Stimulated activated CD4-positive, alpha-beta T cell treated with anti-CD3 and anti-CD28 coated beads, Interleukin-1b, Interleukin-23, amount 100 ng/mL, for 24 hours (primary cell): ENCODE data around the gene TMEM258.

Experiments
- DNase-seq, 4 experiments: peaks; one replicate each; pipeline ENCODE4 v3.0.0-alpha.2; 2020; ENCODE audit warnings: low read depth in 4 of 4, low spot score in 1 of 4

The TMEM258 gene

DNA sequence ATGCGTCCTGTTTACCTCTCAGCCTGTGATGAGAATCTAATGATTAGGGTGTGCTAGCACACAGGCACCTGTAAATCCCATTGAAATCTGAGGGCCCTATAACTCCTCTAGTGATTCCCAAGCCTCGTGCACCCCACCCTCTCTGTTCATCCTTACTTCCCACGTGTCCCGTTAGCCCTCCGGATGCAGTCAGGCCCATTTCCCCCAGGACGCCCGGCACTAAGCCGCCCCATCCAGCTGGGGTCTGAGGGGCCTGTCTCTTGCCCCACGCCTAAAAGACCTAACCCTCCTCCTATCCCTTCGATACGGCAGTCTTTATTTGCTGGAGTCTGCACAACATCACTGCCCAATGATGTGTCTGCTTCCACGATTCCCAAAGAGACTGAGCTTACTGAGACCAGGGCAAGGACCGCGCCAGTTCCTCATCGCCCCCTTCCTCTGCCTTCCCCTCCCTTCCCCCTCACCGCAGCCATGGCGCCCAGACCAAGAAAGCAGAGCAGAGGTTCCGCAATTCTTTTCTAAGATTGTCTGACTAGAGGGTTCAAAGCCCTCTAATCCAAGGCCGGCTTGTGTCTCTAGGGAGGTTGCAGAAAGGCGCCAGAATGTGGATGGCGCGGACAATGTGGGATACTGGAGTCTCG, 34.7 kb upstream of the TMEM258 start:
- DNase-seq = no peak

GRCh38 chr11:61820174-61820573, 27.8 kb upstream of the TMEM258 start:
- no peak for DNase-seq

DNA sequence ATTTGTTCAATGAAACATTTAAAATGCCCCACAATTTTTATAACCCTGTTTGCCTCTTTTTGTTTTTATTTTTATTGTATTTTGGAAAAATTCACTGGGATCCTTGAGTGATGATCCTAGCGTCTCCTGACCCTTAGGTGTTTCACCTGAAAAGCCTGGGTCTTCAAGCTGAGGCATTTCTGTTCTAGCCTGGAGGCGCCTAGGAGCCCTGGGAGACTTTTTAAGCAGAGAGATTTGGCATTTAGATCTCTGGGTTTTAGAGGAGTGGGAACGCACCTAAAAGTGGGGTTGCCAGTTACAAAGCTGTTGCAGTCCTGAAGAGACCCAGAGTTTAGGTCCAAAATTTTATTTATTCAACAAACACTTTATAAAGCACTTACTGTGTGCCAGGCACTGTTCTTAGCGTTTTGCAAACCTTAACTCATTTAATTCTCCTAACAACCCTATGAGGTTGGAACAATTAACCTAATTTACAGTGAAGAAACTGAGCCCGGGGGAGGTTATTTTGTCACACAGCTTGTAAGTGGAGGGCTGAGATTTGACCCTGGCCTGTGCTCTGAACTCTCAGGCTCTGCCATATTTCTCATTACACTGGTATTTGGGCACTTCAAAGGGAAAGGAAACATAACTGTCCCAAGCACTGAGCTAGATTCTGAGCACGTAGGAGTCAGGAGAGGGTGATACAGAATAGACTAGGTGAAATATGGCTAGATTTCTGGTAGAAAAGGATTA, 25.2 kb upstream of the TMEM258 start:
- no peak for DNase-seq

DNA sequence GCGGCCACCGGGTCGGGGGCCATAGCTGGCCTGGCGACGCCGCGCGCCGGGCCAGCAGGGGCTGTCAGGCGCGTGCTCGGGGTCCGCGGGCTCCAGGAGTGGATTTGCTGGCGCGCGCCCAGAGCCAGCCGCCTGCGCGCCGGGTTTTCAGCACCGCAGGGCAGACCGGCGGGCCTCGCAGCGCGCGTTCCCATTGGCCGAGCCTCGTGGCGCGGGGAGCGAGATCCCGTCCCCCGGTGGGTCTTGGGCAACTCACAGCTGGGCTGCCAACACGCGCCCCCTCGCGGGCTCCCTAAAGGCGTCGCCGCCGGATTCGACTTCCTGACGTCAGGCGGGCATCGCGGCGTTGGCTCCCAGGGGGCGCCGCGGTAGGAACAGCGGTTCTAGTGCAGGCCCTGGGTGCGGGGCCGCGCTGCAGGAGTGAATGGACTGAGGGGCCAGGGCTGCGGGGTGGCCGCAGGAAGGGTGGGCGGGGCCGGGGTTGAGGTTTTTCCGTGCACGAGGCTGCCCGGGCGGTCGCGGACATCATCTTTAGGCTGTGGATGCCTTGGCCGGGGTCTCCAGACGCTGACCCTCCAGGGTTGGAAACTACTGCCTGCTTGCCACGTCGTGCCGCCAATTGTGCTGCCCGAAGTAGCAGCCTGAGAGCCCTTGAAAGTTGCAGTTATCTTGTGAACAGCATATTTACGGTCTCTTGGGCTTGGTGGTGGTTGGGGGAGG, 24.5 kb upstream of the TMEM258 start, which contains the start of gene FADS1:
Gene FADS1, minus strand, starts transcription at position 268 of the 720 bp plus-strand sequence. Its CDS starts 74 bp downstream, at position 194.
- DNase-seq = peak in 2 of 4 experiments; percentile 66 to 70

GRCh38 chr11:61815790-61816735, 23.7 kb upstream of the TMEM258 start:
- peak in 1 of 4 experiments; percentile 45 for DNase-seq

DNA sequence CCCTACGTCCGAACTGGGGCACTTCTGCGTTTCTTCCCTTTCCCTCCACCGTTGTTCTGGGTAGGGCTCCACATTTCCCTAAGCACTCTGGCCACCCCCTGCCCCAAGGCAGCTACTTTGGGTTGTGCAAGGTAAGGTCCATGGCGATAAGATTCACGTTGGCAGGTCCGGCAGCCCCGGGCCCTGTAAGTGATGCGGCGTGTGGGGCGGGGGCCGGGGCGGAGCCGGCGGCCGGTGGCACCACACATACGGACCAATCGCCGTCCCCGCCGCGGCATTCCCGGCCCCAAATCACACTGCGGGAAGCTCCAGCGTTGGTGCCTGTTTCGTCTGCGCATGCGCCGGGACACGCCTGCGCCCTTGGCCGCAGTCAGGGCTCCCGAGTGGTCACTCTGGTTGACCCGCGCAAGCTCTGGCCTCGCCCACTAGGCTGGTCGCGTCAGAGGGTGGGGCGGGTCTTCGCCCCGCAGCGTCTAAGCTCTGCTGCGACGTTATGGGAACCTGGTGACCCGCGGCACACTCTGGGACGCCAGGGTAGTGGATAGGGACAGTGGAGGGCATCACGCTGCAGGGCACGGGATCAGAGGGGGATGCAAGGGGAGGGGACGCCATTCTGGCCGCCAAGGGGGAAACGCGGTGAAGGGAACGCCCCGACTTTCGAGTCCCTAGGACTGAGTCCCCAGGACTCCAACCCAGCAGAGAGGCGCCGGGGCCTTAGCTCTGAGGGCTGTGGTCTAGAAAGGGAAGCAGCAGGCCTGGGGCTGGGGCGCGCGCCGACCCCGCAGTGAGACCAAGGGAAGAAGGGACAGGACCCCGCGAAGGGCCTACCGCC, 22.8 kb upstream of the TMEM258 start:
- DNase-seq = peak in 1 of 4 experiments; percentile 45

DNA sequence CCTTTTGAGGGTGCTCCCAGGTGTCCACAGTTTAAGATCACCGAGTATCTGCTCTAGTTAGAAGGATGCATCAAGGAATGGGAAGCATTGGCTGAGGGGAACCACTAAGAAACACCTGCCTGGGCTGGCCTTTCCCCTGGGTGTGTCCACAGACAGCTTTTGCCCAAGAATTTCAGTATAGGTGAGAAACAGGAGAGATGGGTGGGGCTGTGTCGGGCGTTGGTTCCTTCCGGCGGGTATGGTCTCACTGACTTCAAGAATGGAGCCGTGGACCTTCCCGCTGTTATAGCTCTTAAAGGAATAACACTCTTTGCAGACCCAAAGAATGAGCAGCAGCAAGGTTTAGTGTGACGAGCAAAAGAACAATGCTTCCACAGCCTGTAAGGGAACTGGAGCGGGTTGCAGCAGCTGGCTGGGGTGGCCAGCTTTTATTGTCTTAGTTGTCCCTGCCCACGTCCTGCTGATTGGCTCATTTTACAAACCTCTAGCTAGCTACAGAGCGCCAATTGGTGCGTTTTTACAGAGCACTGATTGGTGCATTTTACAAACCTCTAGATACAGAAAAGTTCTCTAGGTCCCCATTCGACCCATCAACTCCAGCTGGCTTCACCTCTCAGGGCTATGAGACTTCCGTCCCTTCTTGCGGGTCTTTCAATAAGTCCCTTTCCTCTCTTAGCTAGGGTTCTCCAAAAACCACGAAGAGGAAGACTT, 22.0 kb upstream of the TMEM258 start:
- DNase-seq = no peak

- no peak for DNase-seq
Observed at GRCh38 chr11:61812736-61813411, 20.5 kb upstream of the TMEM258 start.

DNA sequence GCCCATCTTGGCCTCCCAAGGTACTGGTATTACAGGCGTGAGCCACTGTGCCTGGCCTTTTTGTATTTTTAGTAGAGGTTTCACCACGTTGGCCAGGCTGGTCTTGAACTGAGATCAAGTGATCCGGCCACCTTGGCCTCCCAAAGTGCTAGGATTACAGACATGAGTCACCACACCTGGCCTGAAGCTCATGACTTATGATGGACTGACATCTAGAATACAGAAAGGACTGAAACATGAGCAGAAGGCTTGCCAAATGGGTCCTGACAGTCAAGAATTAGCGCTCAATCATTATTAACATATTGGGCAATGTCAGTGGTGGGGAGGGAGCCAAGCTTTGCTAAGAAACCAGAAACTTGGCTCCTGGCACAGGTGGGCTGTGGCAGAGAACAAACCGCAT, 19.4 kb upstream of the TMEM258 start:
- no peak for DNase-seq

GRCh38 chr11:61810671-61811175, 18.3 kb upstream of the TMEM258 start:
- DNase-seq = no peak

GRCh38 chr11:61806785-61807184, 14.4 kb upstream of the TMEM258 start:
- no peak for DNase-seq

DNA sequence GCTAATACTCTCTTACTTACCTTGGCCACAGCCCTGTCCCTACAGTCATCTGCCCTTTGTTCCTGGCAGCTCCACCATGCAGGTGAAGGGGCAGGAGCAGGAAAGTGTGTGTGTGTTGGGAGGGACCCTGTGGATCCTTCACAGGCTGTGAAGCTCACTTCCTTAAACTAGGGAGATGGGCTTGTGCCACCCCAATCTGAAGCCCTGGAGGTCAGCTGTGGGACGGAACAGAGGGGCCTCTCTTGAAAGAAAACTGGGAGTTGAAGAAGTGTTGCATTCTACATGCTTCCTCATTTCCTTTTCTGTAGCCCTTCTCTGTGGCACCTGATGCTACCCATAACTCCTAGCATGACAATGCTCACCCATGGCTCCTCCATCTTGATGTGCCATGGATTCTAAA, 12.7 kb upstream of the TMEM258 start:
- DNase-seq = no peak

GRCh38 chr11:61803889-61804647, 11.7 kb upstream of the TMEM258 start:
- DNase-seq = no peak

DNA sequence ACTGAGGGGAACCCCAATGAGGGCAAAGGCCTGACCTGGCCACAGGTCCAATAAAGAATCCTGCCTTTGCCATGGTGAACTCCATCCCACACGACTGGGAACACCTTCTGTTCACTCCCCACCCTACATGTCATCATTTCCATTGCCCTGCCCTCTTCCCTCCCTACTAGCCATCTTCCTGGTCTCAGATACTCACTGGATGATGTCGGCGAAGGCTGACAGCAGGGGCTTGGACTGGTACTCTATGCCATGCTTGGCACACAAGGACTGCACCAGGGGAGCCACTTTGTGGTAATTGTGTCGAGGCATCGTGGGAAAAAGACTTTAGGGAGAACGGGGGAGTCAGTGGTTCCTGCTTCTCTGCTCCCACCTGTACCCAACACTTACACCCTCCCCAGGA, 10.2 kb upstream of the TMEM258 start:
- no peak for DNase-seq

DNA sequence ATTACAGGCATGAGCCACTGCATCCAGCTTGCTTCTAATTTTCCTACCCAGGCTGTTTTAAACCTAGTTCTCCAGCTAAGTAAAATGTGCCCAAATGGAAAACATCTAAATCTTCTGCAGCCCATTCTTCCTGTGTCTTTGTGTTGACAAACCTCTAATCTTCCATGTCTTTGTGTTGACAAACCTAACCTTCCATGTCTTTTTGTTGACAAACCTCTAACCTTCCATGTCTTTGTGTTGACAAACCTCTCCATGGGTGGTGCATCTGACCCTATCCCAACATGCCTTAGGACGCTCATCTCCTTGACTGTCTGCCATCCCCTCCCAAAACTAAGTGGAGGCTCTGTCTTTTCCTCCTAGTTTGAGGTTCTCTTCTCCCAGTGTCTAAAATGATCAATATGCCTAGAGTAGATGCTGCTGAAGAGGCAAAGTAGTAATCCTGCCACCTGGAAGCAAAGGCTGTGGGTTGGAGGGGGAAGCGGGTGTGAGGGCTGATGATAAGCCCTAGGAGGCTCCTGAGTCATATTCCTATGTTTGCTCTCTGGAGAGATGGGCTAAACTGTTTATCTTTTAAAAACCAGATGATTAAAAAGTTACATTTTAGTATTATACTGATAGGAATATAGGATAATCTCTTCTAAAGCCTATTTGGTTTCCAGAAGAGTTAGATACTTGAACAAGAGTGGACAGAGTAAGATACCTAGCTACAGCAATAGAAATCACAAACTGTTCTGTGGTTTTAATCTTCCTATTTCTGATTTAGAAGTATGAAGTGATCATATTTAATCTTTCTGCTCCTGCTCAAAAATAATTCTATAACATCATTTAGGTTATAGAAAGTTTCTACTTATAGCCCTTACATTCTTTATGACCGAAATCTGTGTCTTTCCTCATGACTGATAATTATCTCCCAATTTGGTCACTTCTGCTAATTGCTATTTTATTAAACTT, 8.2 kb upstream of the TMEM258 start:
- DNase-seq = no peak

DNA sequence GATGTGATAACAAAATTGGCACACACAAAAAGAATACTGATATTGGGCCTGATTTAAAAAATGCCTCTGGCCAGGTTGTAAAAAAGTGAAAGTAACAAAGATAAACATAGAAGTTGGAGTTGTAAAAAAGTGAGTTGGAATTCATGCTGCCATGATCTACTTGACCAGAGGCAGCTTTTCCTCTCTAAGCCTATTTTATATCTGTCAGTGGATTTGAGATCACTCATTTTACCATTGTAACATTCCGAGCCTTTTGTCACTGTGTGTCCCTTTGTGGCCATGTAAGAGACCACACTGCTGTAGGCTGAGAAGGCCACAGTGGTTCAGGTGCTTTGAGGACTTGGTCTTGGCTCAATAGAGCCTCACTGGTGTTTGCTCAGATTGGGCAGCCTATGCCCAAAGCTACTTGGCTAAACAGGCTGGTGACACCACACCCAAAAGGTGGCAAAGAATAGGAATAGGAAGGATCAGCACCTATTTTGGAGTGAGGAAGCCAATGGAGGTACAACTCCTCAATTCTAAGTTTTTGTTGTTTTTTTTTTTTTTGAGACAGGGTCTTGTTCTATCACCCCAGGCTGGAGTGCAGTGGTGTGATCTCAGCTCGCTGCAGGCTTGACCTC, 7.4 kb upstream of the TMEM258 start:
- no peak for DNase-seq
